Measurements from ENCODE around the gene LSM14A.

Gene LSM14A

GRCh38 chr19:34141025-34141424, 31.3 kb upstream of the LSM14A start:
- Histone ChIP-seq H3K27ac (no peak overlapping the region), H3K4me3 (ENCODE audit: low read depth in 1 of 2, low read length in 1 of 2) (no peak overlapping the region), H3K9me3 (no peaks in the 10 kb centered on the region), H3K27me3 (no peaks in the 10 kb centered on the region), H3K4me1 (ENCODE audit: control insufficient read depth in 1 of 2, insufficient read depth in 1 of 2, low read depth in 1 of 2, low read length in 1 of 2) (no peaks in the 10 kb centered on the region), H3K36me3 (no peaks in the 10 kb centered on the region)
- TF ChIP-seq CTCF (IDR thresholded peaks at IDR 0.05) = no peak

GRCh38 chr19:34142440-34142839, 29.9 kb upstream of the LSM14A start:
- Histone ChIP-seq H3K36me3 (no peaks in the 10 kb centered on the region), H3K4me3 (ENCODE audit: low read depth in 1 of 2, low read length in 1 of 2) (no peak overlapping the region), H3K27me3 (no peaks in the 10 kb centered on the region), H3K9me3 (no peaks in the 10 kb centered on the region), H3K4me1 (ENCODE audit: control insufficient read depth in 1 of 2, insufficient read depth in 1 of 2, low read depth in 1 of 2, low read length in 1 of 2) (no peaks in the 10 kb centered on the region), H3K27ac (no peak overlapping the region)
- TF ChIP-seq CTCF (IDR thresholded peaks at IDR 0.05) = no peak

- H3K27me3 ChIP-seq = no peaks in the 10 kb centered on the region
These were observed 26.5 kb upstream of the LSM14A start for GRCh38 chr19:34145741-34146202.

GRCh38 chr19:34148658-34149185, 23.6 kb upstream of the LSM14A start:
- H3K27ac ChIP-seq = no peak overlapping the region
- no peak for TF ChIP-seq CTCF (IDR thresholded peaks at IDR 0.05)
- H3K4me3 ChIP-seq (ENCODE audit: low read depth in 1 of 2, low read length in 1 of 2) = no peak overlapping the region
- H3K27me3 ChIP-seq = no peaks in the 10 kb centered on the region
- H3K9me3 ChIP-seq = no peaks in the 10 kb centered on the region
- H3K4me1 ChIP-seq (ENCODE audit: control insufficient read depth in 1 of 2, insufficient read depth in 1 of 2, low read depth in 1 of 2, low read length in 1 of 2) = no peaks in the 10 kb centered on the region
- H3K36me3 ChIP-seq = no peaks in the 10 kb centered on the region

More at GRCh38 chr19:34145741-34146202, 26.5 kb upstream of the LSM14A start:
- H3K4me3 ChIP-seq (ENCODE audit: low read depth in 1 of 2, low read length in 1 of 2) = no peak overlapping the region
- H3K36me3 ChIP-seq = no peaks in the 10 kb centered on the region
- H3K27ac ChIP-seq = no peak overlapping the region
- no peaks in the 10 kb centered on the region for H3K9me3 ChIP-seq
- TF ChIP-seq CTCF (IDR thresholded peaks at IDR 0.05) = peak; percentile 67
- no peaks in the 10 kb centered on the region for H3K4me1 ChIP-seq (ENCODE audit: control insufficient read depth in 1 of 2, insufficient read depth in 1 of 2, low read depth in 1 of 2, low read length in 1 of 2)

GRCh38 chr19:34149873-34150272, 22.4 kb upstream of the LSM14A start:
- Histone ChIP-seq H3K27me3 (no peaks in the 10 kb centered on the region), H3K9me3 (no peaks in the 10 kb centered on the region)
- TF ChIP-seq CTCF (IDR thresholded peaks at IDR 0.05) = no peak

More at GRCh38 chr19:34149873-34150272, 22.4 kb upstream of the LSM14A start:
- no peaks in the 10 kb centered on the region for H3K36me3 ChIP-seq
- no peaks in the 10 kb centered on the region for H3K4me1 ChIP-seq (ENCODE audit: control insufficient read depth in 1 of 2, insufficient read depth in 1 of 2, low read depth in 1 of 2, low read length in 1 of 2)
- H3K4me3 ChIP-seq (ENCODE audit: low read depth in 1 of 2, low read length in 1 of 2) = no peak overlapping the region
- no peak overlapping the region for H3K27ac ChIP-seq

All from neutrophil (primary cell).